Endodermal cell (in vitro differentiated cells): ENCODE measurements around the gene AMIGO2. TPM values are rescaled to one million over a fixed set of nuclear protein-coding genes. Genes with fewer than 3 reads are reported as not detected.
"Not testable (repeated sequence)": the region's sequence is repeated elsewhere in the genome, so short reads cannot be mapped to it uniquely, and the experiment has no call there.

Experiments used
- DNase-seq: peaks from one replicate; pipeline ENCODE4 v3.0.0-alpha.2; 2017
- H3K27ac ChIP-seq: 2 replicates; pipeline ENCODE4 v1.5.1; 2013; ENCODE audit warnings: mild to moderate bottlenecking, low read depth, low read length, moderate library complexity
- H3K27me3 ChIP-seq: 2 replicates; pipeline ENCODE4 v1.6.1; 2013; ENCODE audit warnings: mild to moderate bottlenecking, low read length, moderate library complexity; ENCODE audit not compliant: insufficient read depth, control insufficient read depth, poor library complexity, severe bottlenecking
- H3K36me3 ChIP-seq: 2 replicates; pipeline ENCODE4 v1.7.0; 2013; ENCODE audit warnings: mild to moderate bottlenecking, low read length, moderate library complexity; ENCODE audit not compliant: control insufficient read depth, insufficient read depth
- H3K4me1 ChIP-seq: one replicate; pipeline ENCODE4 v1.7.0; 2013; ENCODE audit warnings: low read length; ENCODE audit not compliant: control insufficient read depth, insufficient read depth
- H3K4me3 ChIP-seq: 2 replicates; pipeline ENCODE4 v1.5.1; 2013; ENCODE audit warnings: mild to moderate bottlenecking, low read length, moderate library complexity
- H3K9ac ChIP-seq: 2 replicates; pipeline ENCODE4 v1.6.1; 2013; ENCODE audit warnings: mild to moderate bottlenecking, low read length, moderate library complexity; ENCODE audit not compliant: poor library complexity, severe bottlenecking; ENCODE audit errors: extremely low read depth
- H3K9me3 ChIP-seq: 2 replicates; pipeline ENCODE4 v1.6.1; 2013; ENCODE audit warnings: mild to moderate bottlenecking, low read length, moderate library complexity; ENCODE audit not compliant: control insufficient read depth
- H3K27ac Mint-ChIP-seq: 2 replicates; pipeline ENCODE4 v1.8.0; 2020; ENCODE audit warnings: mixed read lengths
- H3K27me3 Mint-ChIP-seq: 2 replicates; pipeline ENCODE4 v1.8.0; 2021; ENCODE audit warnings: mild to moderate bottlenecking, mixed read lengths; ENCODE audit not compliant: insufficient read depth
- H3K36me3 Mint-ChIP-seq: 2 replicates; pipeline ENCODE4 v1.8.0; 2020; ENCODE audit warnings: low read depth, mixed read lengths
- H3K4me1 Mint-ChIP-seq: 2 replicates; pipeline ENCODE4 v1.8.0; 2020; ENCODE audit warnings: mixed read lengths
- H3K4me3 Mint-ChIP-seq: 2 replicates; pipeline ENCODE4 v1.8.0; 2020; ENCODE audit warnings: mild to moderate bottlenecking, moderate library complexity, mixed read lengths
- H3K9me3 Mint-ChIP-seq: 2 replicates; pipeline ENCODE4 v1.8.0; 2020; ENCODE audit warnings: mild to moderate bottlenecking, mixed read lengths
- CTCF ChIP-seq: fragments of 200-600 bp; sonication (generic); conservative IDR thresholded peaks from 2 replicates; pipeline ENCODE4 v1.5.0; 2021; ENCODE audit warnings: antibody characterized with exemption, mild to moderate bottlenecking
- WGBS, 2 experiments: methylation state at CpG; one replicate each; pipeline versions ENCODE4 v1.1.5 to v1.1.7; 2013; ENCODE audit warnings: missing lambda C conversion rate in 2 of 2, mixed read lengths in 1 of 2; ENCODE audit not compliant: insufficient coverage in 1 of 2, insufficient read length in 1 of 2; 5-methylcytosine and 5-hydroxymethylcytosine counted together
- total RNA-seq, 2 donors: library from RNA; stranded (reverse); fragmentation: NEBNext Ultra II Directional in 1 of 2; extraction: Animal tissue kit (Norgen Biotek cat#: 25700) in 1 of 2; gene quantifications; 2 replicates in 1 of 2; 3 replicates in 1 of 2; pipeline ENCODE4 v1.2.1, GENCODE V29; 2021

Gene AMIGO2
- total RNA-seq, 2 donors from 2014 or later, result 6.4 to 7.8 TPM

GRCh38 chr12:47054659-47055058 is 25.1 kb downstream of the AMIGO2 start:
- no peaks in the 10 kb centered on the region for H3K4me1 Mint-ChIP-seq
- no peaks in the 10 kb centered on the region for H3K27me3 ChIP-seq
- no peak overlapping the region for H3K4me3 Mint-ChIP-seq
- TF ChIP-seq CTCF, result no peak
- H3K27ac Mint-ChIP-seq, result no peak overlapping the region
- no peak overlapping the region for H3K27ac ChIP-seq
- no peak overlapping the region for H3K4me3 ChIP-seq
- H3K9ac ChIP-seq, result no peak overlapping the region
- H3K9me3 ChIP-seq, result peaks cover 47% of the 10 kb centered on the region
- WGBS, 2 experiments, result 94 to 95% methylated on average over 2 to 4 of the region's 4 CpGs
- H3K27me3 Mint-ChIP-seq, result no peaks in the 10 kb centered on the region
- peaks cover 17% of the 10 kb centered on the region for H3K36me3 Mint-ChIP-seq
- H3K4me1 ChIP-seq, result no peaks in the 10 kb centered on the region
- no peaks in the 10 kb centered on the region for H3K36me3 ChIP-seq
- no peak for DNase-seq
- H3K9me3 Mint-ChIP-seq, result peaks cover 14% of the 10 kb centered on the region

- Histone ChIP-seq H3K27ac (no peak overlapping the region), H3K9ac (no peak overlapping the region), H3K27me3 (no peaks in the 10 kb centered on the region), H3K9me3 (peaks cover 54% of the 10 kb centered on the region), H3K4me3 (no peak overlapping the region), H3K36me3 (no peaks in the 10 kb centered on the region), H3K4me1 (no peaks in the 10 kb centered on the region)
- H3K9me3 Mint-ChIP-seq, result peaks cover 12% of the 10 kb centered on the region
- H3K4me1 Mint-ChIP-seq, result no peaks in the 10 kb centered on the region
- no peaks in the 10 kb centered on the region for H3K27me3 Mint-ChIP-seq
- TF ChIP-seq CTCF, result no peak
- no peak for DNase-seq
- H3K36me3 Mint-ChIP-seq, result peaks cover 15% of the 10 kb centered on the region
- H3K4me3 Mint-ChIP-seq, result no peak overlapping the region
- H3K27ac Mint-ChIP-seq, result no peak overlapping the region
Measured at GRCh38 chr12:47053961-47054360, 25.8 kb downstream of the AMIGO2 start.

GRCh38 chr12:47052274-47052673 is 27.5 kb downstream of the AMIGO2 start:
- WGBS, 2 experiments, result 83 to 100% methylated on average over 1 to 2 of the region's 2 CpGs
- no peaks in the 10 kb centered on the region for H3K4me1 Mint-ChIP-seq
- Histone ChIP-seq H3K36me3 (no peaks in the 10 kb centered on the region), H3K27ac (no peak overlapping the region), H3K9ac (no peak overlapping the region), H3K9me3 (peaks cover 65% of the 10 kb centered on the region), H3K4me1 (no peaks in the 10 kb centered on the region), H3K27me3 (no peaks in the 10 kb centered on the region), H3K4me3 (no peak overlapping the region)
- no peak for DNase-seq
- peaks cover 15% of the 10 kb centered on the region for H3K9me3 Mint-ChIP-seq
- peaks cover 15% of the 10 kb centered on the region for H3K36me3 Mint-ChIP-seq
- no peak overlapping the region for H3K27ac Mint-ChIP-seq
- TF ChIP-seq CTCF, result no peak
- H3K4me3 Mint-ChIP-seq, result no peak overlapping the region
- no peaks in the 10 kb centered on the region for H3K27me3 Mint-ChIP-seq

- not testable (repeated sequence) for H3K4me1 ChIP-seq, H3K27ac Mint-ChIP-seq, H3K9ac ChIP-seq, DNase-seq, H3K27me3 Mint-ChIP-seq, H3K27me3 ChIP-seq, H3K4me3 Mint-ChIP-seq, H3K36me3 ChIP-seq, H3K27ac ChIP-seq, H3K4me1 Mint-ChIP-seq
- 93% methylated on average over 3 of the region's 3 CpGs for WGBS, 2 experiments
- Mint-ChIP-seq H3K36me3 (peaks cover 11% of the 10 kb centered on the region), H3K9me3 (peaks cover 15% of the 10 kb centered on the region)
- H3K4me3 ChIP-seq, result peak overlapping the region; percentile 45
- H3K9me3 ChIP-seq, result peaks cover 60% of the 10 kb centered on the region
Measured at GRCh38 chr12:47051291-47051690, 28.5 kb downstream of the AMIGO2 start.
